ENCODE data around the gene NPB.
A peak's percentile ranks its signal among the peaks of the same experiment; 100 is the strongest.

The NPB gene

GRCh38 chr17:81867991-81868673 is 33.9 kb upstream of the NPB start (continued):
- no peak for TF ChIP-seq OSR2 (tag by site-specific recombination; IDR thresholded peaks at IDR 0.05)

- Histone ChIP-seq H3K36me3 (ENCODE audit: control insufficient read depth in 2 of 2, insufficient read depth in 1 of 2, low read length in 2 of 2) (peaks cover 5 to 64% of the 10 kb centered on the region in 2 experiments; a peak in 2 of 3 replicates), H3K4me3 (ENCODE audit: low read depth, low read length) (no peak overlapping the region), H3K4me1 (ENCODE audit: control insufficient read depth, insufficient read depth, low read length) (peaks cover 17% of the 10 kb centered on the region; the same call in 1 of the 2 replicates), H3K9me3 (ENCODE audit: control insufficient read depth, insufficient read depth, low read depth, low read length) (no peaks in the 10 kb centered on the region), H3K27ac (ENCODE audit: extremely low read depth, low read depth, low read length) (peak overlapping the region; percentile 100)
- CTCF ChIA-PET: interaction anchor here (0.6 to 2.6 kb wide), 14 partner anchors 11 to 152 kb away, joined by 3 to 15 read pairs (median 4); partner anchors contain the start of genes MAFG and PCYT2
- POLR2A ChIA-PET: interaction anchor here (1.1 to 2.7 kb wide), 9 partner anchors 8 to 166 kb away, joined by 3 to 17 read pairs (median 8); partner anchors contain the start of genes CENPX, LRRC45, MRPL12 and P4HB
- TF ChIP-seq TSHZ1 (tag by site-specific recombination; IDR thresholded peaks at IDR 0.05; ENCODE audit: borderline replicate concordance): 0 out of 2 replicates have a peak, but pooled peaks have one; percentile 20
- TF ChIP-seq ZNF23 (tag by site-specific recombination; IDR thresholded peaks at IDR 0.05; ENCODE audit: borderline replicate concordance): no peak
- no peak for TF ChIP-seq ZNF76 (tag by site-specific recombination; IDR thresholded peaks at IDR 0.05; ENCODE audit: borderline replicate concordance, low read depth)
- TF ChIP-seq ZNF423 (tag by site-specific recombination; IDR thresholded peaks at IDR 0.05): 0 out of 2 replicates have a peak, but pooled peaks have one; percentile 24
- TF ChIP-seq TRIM28 (IDR thresholded peaks at IDR 0.05; ENCODE audit: borderline replicate concordance, low read length): no peak
- no peak for TF ChIP-seq ZNF202 (tag by site-specific recombination; IDR thresholded peaks at IDR 0.05; ENCODE audit: borderline replicate concordance)
- no peak; the same call in 1 of the 2 replicates for TF ChIP-seq KLF1 (tag by site-specific recombination; IDR thresholded peaks at IDR 0.05)
- no peak for TF ChIP-seq ZNF580 (tag by site-specific recombination; IDR thresholded peaks at IDR 0.05)
- TF ChIP-seq ZEB2 (tag by site-specific recombination; IDR thresholded peaks at IDR 0.05): no peak
- TF ChIP-seq ELK4 (IDR thresholded peaks at IDR 0.05; ENCODE audit: borderline replicate concordance, low read depth, low read length): no peak
- TF ChIP-seq KLF8 (tag by site-specific recombination; IDR thresholded peaks at IDR 0.05): peak; percentile 17; the same call in 1 of the 2 replicates
- peak; percentile 17; the same call in 1 of the 2 replicates for TF ChIP-seq BCL11A (tag by site-specific recombination; IDR thresholded peaks at IDR 0.05; ENCODE audit: low read depth)
- peak; percentile 48; the same call in 1 of the 2 replicates for TF ChIP-seq KLF9 (tag by site-specific recombination; IDR thresholded peaks at IDR 0.05; ENCODE audit: low read depth)
- TF ChIP-seq, protein P1, sequence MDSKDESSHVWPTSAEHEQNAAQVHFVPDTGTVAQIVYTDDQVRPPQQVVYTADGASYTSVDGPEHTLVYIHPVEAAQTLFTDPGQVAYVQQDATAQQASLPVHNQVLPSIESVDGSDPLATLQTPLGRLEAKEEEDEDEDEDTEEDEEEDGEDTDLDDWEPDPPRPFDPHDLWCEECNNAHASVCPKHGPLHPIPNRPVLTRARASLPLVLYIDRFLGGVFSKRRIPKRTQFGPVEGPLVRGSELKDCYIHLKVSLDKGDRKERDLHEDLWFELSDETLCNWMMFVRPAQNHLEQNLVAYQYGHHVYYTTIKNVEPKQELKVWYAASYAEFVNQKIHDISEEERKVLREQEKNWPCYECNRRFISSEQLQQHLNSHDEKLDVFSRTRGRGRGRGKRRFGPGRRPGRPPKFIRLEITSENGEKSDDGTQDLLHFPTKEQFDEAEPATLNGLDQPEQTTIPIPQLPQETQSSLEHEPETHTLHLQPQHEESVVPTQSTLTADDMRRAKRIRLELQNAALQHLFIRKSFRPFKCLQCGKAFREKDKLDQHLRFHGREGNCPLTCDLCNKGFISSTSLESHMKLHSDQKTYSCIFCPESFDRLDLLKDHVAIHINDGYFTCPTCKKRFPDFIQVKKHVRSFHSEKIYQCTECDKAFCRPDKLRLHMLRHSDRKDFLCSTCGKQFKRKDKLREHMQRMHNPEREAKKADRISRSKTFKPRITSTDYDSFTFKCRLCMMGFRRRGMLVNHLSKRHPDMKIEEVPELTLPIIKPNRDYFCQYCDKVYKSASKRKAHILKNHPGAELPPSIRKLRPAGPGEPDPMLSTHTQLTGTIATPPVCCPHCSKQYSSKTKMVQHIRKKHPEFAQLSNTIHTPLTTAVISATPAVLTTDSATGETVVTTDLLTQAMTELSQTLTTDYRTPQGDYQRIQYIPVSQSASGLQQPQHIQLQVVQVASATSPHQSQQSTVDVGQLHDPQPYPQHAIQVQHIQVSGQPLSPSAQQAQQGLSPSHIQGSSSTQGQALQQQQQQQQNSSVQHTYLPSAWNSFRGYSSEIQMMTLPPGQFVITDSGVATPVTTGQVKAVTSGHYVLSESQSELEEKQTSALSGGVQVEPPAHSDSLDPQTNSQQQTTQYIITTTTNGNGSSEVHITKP (tag by site-specific recombination; IDR thresholded peaks at IDR 0.05): 0 out of 2 replicates have a peak, but pooled peaks have one; percentile 9
- peak; percentile 57; the same call in 1 of the 2 replicates for TF ChIP-seq ZNF398 (tag by site-specific recombination; IDR thresholded peaks at IDR 0.05)
- TF ChIP-seq, protein P2, sequence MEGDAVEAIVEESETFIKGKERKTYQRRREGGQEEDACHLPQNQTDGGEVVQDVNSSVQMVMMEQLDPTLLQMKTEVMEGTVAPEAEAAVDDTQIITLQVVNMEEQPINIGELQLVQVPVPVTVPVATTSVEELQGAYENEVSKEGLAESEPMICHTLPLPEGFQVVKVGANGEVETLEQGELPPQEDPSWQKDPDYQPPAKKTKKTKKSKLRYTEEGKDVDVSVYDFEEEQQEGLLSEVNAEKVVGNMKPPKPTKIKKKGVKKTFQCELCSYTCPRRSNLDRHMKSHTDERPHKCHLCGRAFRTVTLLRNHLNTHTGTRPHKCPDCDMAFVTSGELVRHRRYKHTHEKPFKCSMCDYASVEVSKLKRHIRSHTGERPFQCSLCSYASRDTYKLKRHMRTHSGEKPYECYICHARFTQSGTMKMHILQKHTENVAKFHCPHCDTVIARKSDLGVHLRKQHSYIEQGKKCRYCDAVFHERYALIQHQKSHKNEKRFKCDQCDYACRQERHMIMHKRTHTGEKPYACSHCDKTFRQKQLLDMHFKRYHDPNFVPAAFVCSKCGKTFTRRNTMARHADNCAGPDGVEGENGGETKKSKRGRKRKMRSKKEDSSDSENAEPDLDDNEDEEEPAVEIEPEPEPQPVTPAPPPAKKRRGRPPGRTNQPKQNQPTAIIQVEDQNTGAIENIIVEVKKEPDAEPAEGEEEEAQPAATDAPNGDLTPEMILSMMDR (tag by site-specific recombination; IDR thresholded peaks at IDR 0.05): no peak
- no peak for TF ChIP-seq KLF7 (tag by site-specific recombination; IDR thresholded peaks at IDR 0.05; ENCODE audit: borderline replicate concordance)
- TF ChIP-seq ZNF639 (tag by site-specific recombination; IDR thresholded peaks at IDR 0.05): no peak
Measured at GRCh38 chr17:81868674-81869220, 33.3 kb upstream of the NPB start.
